COLO668 (cell line): ENCODE measurements around the gene STK39.

Source experiments
- DNase-seq: peaks from one replicate; lab custom pipeline; 2025; ENCODE audit not compliant: unreplicated experiment; lab: John Stamatoyannopoulos, UW

STK39 gene

GRCh38 chr2:167940346-167940725 lies 307.1 kb downstream of the STK39 start:
- DNase-seq = no peak

GRCh38 chr2:167939514-167940345 lies 307.7 kb downstream of the STK39 start:
- DNase-seq = no peak

GRCh38 chr2:167937403-167937802 lies 310.0 kb downstream of the STK39 start:
- no peak for DNase-seq

- peak; percentile 35 for DNase-seq
Measured at GRCh38 chr2:167935803-167936110, 311.6 kb downstream of the STK39 start.

GRCh38 chr2:167933097-167933814 lies 314.1 kb downstream of the STK39 start:
- no peak for DNase-seq

- DNase-seq = no peak
Measured at GRCh38 chr2:167932123-167932693, 315.2 kb downstream of the STK39 start.

- peak; percentile 18 for DNase-seq
Measured at GRCh38 chr2:167929484-167929883, 317.9 kb downstream of the STK39 start.

- DNase-seq = no peak
Measured at GRCh38 chr2:167928434-167928833, 319.0 kb downstream of the STK39 start.

- peak; percentile 36 for DNase-seq
Measured at GRCh38 chr2:167925758-167926157, 321.6 kb downstream of the STK39 start.

- DNase-seq = peak; percentile 82
Measured at GRCh38 chr2:167924556-167924955, 322.8 kb downstream of the STK39 start.

- DNase-seq = no peak
Measured at GRCh38 chr2:167916756-167917155, 330.6 kb downstream of the STK39 start.

GRCh38 chr2:167914969-167915368 lies 332.4 kb downstream of the STK39 start:
- no peak for DNase-seq

- DNase-seq = no peak
Measured at GRCh38 chr2:167908786-167909185, 338.6 kb downstream of the STK39 start.

GRCh38 chr2:167905668-167906067 lies 341.7 kb downstream of the STK39 start:
- DNase-seq = no peak
